C4-2B (cell line): ENCODE results near the gene RAD50.

Experiments
- ZFX ChIP-seq: fragments of 450-650 bp; IDR thresholded peaks from 2 replicates; pipeline ENCODE4 v1.6.1; 2017
- TF ChIP-seq, protein P1 (sequence below): fragments of 450-650 bp; conservative IDR thresholded peaks from 2 replicates; pipeline ENCODE4 v1.5.1; 2017; ENCODE audit warnings: mild to moderate bottlenecking

DNA sequence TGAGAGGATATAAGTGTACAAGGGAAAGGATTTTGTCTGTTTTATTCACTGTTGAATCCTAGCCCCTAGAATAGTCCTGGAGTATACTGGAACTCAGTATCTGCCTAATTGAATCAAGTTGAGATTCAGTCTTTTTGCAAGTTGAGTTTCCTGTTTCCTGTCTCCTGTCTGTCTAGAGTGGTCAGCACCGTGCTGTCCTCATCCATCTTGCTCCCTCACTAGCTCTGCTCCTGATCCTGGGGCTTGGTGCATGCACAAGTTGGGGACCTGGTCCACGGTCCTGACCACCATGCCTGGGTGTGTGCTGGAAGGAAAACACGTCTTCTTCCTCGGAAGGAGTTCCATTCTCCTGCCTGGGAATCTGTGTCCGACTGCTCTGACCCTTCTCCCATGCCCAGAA lies 16.6 kb upstream of the RAD50 start:
- TF ChIP-seq, protein P1, sequence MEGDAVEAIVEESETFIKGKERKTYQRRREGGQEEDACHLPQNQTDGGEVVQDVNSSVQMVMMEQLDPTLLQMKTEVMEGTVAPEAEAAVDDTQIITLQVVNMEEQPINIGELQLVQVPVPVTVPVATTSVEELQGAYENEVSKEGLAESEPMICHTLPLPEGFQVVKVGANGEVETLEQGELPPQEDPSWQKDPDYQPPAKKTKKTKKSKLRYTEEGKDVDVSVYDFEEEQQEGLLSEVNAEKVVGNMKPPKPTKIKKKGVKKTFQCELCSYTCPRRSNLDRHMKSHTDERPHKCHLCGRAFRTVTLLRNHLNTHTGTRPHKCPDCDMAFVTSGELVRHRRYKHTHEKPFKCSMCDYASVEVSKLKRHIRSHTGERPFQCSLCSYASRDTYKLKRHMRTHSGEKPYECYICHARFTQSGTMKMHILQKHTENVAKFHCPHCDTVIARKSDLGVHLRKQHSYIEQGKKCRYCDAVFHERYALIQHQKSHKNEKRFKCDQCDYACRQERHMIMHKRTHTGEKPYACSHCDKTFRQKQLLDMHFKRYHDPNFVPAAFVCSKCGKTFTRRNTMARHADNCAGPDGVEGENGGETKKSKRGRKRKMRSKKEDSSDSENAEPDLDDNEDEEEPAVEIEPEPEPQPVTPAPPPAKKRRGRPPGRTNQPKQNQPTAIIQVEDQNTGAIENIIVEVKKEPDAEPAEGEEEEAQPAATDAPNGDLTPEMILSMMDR: no peak
- TF ChIP-seq ZFX: no peak
